ENCODE measurements around the gene PRKN.

DNA sequence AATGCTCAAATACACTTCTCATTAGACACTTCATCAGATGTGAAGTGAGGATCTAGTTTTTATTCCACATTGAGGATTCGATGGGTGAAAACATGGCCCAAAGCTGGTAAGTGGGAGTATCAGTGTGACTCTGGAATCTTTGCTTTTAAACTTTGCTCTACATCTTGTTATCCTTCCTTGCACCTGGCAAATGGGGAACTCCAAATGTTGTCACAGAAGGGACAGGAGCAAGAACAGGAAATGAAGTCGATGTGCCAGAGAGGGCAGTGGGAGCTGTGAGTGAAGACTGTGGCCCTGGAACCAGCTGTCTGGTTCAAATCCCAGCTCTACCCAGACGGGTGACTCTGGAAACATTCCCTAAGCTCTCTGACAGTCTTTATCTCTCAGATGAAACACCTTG is 1367.0 kb downstream of the PRKN start:
- TF ChIP-seq, protein P1, sequence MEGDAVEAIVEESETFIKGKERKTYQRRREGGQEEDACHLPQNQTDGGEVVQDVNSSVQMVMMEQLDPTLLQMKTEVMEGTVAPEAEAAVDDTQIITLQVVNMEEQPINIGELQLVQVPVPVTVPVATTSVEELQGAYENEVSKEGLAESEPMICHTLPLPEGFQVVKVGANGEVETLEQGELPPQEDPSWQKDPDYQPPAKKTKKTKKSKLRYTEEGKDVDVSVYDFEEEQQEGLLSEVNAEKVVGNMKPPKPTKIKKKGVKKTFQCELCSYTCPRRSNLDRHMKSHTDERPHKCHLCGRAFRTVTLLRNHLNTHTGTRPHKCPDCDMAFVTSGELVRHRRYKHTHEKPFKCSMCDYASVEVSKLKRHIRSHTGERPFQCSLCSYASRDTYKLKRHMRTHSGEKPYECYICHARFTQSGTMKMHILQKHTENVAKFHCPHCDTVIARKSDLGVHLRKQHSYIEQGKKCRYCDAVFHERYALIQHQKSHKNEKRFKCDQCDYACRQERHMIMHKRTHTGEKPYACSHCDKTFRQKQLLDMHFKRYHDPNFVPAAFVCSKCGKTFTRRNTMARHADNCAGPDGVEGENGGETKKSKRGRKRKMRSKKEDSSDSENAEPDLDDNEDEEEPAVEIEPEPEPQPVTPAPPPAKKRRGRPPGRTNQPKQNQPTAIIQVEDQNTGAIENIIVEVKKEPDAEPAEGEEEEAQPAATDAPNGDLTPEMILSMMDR (conservative IDR thresholded peaks at IDR 0.05; ENCODE audit: low read depth in 2 of 2), result no peak
- TF ChIP-seq JUNB (IDR thresholded peaks at IDR 0.05; ENCODE audit: unreplicated experiment), result no peak
- TF ChIP-seq, protein P2, sequence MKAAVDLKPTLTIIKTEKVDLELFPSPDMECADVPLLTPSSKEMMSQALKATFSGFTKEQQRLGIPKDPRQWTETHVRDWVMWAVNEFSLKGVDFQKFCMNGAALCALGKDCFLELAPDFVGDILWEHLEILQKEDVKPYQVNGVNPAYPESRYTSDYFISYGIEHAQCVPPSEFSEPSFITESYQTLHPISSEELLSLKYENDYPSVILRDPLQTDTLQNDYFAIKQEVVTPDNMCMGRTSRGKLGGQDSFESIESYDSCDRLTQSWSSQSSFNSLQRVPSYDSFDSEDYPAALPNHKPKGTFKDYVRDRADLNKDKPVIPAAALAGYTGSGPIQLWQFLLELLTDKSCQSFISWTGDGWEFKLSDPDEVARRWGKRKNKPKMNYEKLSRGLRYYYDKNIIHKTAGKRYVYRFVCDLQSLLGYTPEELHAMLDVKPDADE (IDR thresholded peaks at IDR 0.05), result no peak

Data from GM23338 (cell line).